IgD-negative memory B cell (primary cell): Measurements from ENCODE around the gene CLDN12. TPM values are rescaled to one million over a fixed set of nuclear protein-coding genes. Genes with fewer than 3 reads are reported as not detected.

Source experiments
- H3K27ac Mint-ChIP-seq, 3 donors: one replicate each; pipeline ENCODE4 v1.8.0; 2020 to 2022; ENCODE audit warnings: mild to moderate bottlenecking in 3 of 3, mixed read lengths in 3 of 3, moderate library complexity in 1 of 3
- H3K27me3 Mint-ChIP-seq: one replicate; pipeline ENCODE4 v1.8.0; 2021; ENCODE audit warnings: mixed read lengths
- H3K36me3 Mint-ChIP-seq: one replicate; pipeline ENCODE4 v1.8.0; 2020; ENCODE audit warnings: mild to moderate bottlenecking, mixed read lengths
- H3K4me1 Mint-ChIP-seq, 3 donors: one replicate each; pipeline ENCODE4 v1.8.0; 2020 to 2022; ENCODE audit warnings: mixed read lengths in 3 of 3, mild to moderate bottlenecking in 1 of 3
- H3K4me3 Mint-ChIP-seq, 4 donors: one replicate each; pipeline ENCODE4 v1.8.0; 2020 to 2022; ENCODE audit warnings: mild to moderate bottlenecking in 4 of 4, mixed read lengths in 4 of 4, moderate library complexity in 3 of 4
- H3K9me3 Mint-ChIP-seq, 3 donors: one replicate each; pipeline ENCODE4 v1.8.0; 2020 to 2021; ENCODE audit warnings: mixed read lengths in 3 of 3, mild to moderate bottlenecking in 1 of 3
- polyA plus RNA-seq: library from polyadenylated mRNA; unstranded; fragments of 300-500 nt; fragmentation: Illumina TruSeq; gene quantifications from one replicate; pipeline ENCODE4 v1.2.3, GENCODE V29; 2021

Gene CLDN12
- polyA plus RNA-seq: 0.58 TPM

DNA sequence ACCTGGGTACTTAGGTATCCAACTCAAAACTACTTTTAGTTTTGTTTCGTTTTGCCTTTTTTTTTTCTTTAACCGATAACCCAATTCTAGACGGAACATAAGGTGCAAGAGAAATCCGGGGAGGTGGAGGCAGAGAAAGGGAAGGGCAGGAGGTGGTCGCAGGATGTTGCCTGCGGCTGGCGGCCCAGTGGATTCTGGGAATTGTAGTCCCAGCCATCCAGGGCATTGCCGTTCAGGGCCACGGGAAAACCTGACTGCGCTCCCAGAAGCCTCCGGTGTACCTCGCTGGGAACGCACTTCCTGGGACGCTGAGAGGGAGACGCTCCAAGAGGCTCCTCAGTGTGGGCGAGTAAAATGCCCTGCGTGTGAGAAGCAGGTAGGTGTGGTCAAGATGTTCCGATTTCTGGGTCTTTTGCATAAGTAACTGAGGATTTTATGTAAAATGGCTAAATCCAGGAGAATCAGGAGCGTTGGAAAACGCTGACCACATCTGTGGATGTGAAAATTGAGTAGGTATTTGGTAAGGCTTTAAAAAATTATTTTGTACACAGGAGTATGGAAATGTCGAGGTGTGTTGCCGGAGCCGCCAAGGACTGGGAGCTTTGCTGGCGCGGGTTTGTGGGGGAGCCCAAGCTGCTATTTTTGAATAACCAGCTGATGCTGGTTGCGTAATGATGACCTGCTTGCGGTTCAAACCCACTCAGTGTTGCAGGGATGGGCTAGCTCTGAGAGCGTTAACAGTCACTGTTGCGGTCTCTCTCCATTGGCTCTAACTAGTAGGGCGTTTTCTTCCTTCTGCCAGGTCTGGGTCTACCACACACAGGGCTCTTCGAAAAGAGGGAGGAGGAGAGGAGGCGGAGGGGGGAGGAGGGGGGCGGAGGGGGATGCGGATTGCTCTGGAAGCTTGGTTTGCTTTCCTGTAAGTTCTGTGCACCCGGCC is at the start of gene CLDN12:
Gene CLDN12 (plus strand): TSS at position 288 of the 940 bp plus-strand sequence. CDS start 9,216 bp downstream, outside the sequence.
- Mint-ChIP-seq H3K9me3 (peaks cover 0 to 12% (median 6%) of the 10 kb centered on the region in 3 donors), H3K4me3 (peak within 1 kb of the TSS; percentile 96), H3K27ac (peak within 1 kb of the TSS; percentile 80 to 94 (median 93)), H3K27me3 (no peaks in the 10 kb centered on the region), H3K36me3 (no peaks in the 10 kb centered on the region), H3K4me1 (peaks cover 0 to 9% (median 0%) of the 10 kb centered on the region in 3 donors)

DNA sequence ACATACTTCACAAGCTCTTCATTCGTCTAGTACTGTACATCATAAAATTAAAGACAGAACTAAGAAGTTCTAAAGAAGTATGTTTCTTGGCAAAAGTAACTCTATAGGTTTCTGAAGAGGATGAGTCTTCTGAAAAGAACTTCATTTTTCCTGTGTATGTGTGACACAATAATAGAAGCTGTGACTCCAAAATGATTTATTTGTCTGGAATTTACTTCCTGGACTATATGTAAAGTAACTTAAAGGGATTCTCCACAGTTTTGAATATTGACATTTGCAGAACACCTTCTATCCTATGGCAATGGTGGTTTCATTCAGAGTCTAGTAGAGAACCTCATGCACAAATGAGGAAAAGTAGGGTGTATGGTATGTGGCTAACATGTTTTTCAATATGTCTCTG is 19.8 kb upstream of the CLDN12 start:
- H3K36me3 Mint-ChIP-seq: peaks cover 29% of the 10 kb centered on the region
- H3K4me1 Mint-ChIP-seq: peaks cover 0 to under 1% (median 0%) of the 10 kb centered on the region in 3 donors
- H3K27ac Mint-ChIP-seq: no peak overlapping the region

DNA sequence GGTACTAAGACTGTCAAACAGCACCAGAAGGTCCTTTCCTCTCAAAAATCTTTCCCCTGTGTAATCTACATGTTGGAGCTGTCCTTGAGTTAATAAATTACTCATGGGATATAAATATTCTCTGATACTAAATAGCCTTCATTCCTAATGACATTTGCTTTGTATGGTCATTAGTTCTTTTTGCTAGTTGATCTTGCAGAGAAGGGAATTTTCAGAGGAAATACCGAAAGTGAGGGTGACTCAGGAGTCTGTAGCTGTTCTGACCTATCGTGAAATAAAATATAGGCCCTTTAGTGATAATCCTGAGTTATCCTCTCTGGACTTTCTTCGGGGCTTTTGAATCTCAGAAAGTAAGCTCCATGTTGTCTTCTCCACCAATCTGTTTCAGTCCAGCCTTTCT is 19.4 kb upstream of the CLDN12 start:
- Mint-ChIP-seq H3K27me3 (no peaks in the 10 kb centered on the region), H3K36me3 (peaks cover 29% of the 10 kb centered on the region), H3K4me1 (no peaks in the 10 kb centered on the region), H3K4me3 (no peak overlapping the region), H3K9me3 (no peaks in the 10 kb centered on the region), H3K27ac (no peak overlapping the region)

More for the DNA sequence above, 19.8 kb upstream of the CLDN12 start:
- Mint-ChIP-seq H3K27me3 (no peaks in the 10 kb centered on the region), H3K9me3 (no peaks in the 10 kb centered on the region), H3K4me3 (no peak overlapping the region)

DNA sequence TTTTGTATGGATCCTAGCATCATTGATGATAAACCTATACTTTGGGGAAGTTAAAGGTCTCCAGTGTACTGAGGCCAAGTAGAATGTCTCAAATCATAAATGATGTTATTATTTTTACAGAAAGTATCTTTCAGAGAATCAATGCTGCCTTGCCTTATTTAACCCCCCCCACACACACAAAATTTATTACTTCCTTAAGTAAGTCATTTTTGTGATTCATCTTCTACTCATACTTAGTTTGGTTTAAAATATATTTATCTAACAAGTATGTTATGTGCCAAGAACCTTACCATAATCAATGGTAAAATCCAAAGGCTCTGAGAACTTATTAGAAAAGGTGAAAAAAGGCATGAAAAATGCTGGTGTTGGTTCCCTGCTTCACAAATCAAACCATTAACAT is 18.8 kb upstream of the CLDN12 start:
- H3K9me3 Mint-ChIP-seq: no peaks in the 10 kb centered on the region
- no peak overlapping the region for H3K27ac Mint-ChIP-seq
- no peaks in the 10 kb centered on the region for H3K27me3 Mint-ChIP-seq
- H3K36me3 Mint-ChIP-seq: peaks cover 24% of the 10 kb centered on the region
- no peaks in the 10 kb centered on the region for H3K4me1 Mint-ChIP-seq
- no peak overlapping the region for H3K4me3 Mint-ChIP-seq

DNA sequence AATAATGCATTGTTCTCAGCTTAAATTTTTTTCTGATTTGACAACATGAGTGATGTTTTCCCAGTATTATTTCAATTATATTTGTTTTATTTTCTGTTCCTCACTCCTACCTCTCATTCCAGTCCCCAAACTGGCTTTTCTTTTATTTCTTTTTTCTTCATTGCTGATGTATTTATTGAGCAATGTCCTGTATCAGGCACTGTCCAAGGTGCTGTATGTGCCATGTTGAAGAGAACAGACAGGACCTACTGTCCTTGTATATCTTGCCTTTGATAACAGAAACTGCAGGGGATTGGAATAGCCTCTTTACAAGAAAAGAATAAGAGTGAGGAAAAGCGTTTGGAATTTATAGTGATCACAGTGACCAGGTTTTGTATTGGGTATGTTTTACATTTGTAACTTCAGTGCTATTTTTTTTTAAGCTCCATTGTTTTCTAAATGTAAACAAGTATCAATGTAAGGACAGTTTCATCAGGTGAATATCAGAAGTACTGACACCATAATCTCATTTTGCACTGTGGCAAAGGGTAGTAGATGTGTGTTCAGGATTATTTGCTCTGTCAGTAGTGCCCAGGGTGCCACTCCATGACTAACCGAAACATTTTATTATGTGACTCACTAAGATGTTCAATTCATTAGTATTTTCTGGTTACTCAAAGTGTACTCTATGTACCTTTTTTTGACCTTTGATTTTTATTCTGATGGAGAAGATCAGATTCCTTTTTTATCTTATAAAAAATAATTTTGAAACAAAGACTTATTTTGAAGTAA is 15.6 kb upstream of the CLDN12 start:
- no peak overlapping the region for H3K27ac Mint-ChIP-seq
- no peak overlapping the region for H3K4me3 Mint-ChIP-seq
- no peaks in the 10 kb centered on the region for H3K27me3 Mint-ChIP-seq
- peaks cover 13% of the 10 kb centered on the region for H3K36me3 Mint-ChIP-seq
- no peaks in the 10 kb centered on the region for H3K4me1 Mint-ChIP-seq
- H3K9me3 Mint-ChIP-seq: no peaks in the 10 kb centered on the region

DNA sequence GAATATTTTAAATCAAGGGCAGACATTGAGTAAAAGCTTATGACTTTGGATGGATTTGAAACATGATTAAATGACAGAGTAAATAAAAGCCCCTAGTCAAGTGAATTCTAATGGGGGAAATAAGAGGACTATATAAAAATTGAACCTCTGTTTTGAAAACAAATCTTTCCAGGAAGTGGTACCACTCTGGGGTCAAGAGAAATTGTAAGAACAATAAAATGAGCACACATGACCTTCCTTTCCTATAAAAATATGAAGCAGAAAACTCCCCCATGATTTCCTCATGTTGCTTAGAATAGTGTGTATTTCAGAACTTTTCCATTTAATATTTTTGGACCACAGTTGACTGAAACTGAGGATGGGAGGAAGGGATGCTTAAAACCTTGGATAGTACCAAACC is 12.3 kb upstream of the CLDN12 start:
- H3K36me3 Mint-ChIP-seq: peaks cover 8% of the 10 kb centered on the region
- no peak overlapping the region for H3K27ac Mint-ChIP-seq
- H3K4me3 Mint-ChIP-seq: no peak overlapping the region
- H3K27me3 Mint-ChIP-seq: no peaks in the 10 kb centered on the region
- no peaks in the 10 kb centered on the region for H3K4me1 Mint-ChIP-seq
- H3K9me3 Mint-ChIP-seq: peaks cover 5 to 7% (median 6%) of the 10 kb centered on the region in 3 donors

DNA sequence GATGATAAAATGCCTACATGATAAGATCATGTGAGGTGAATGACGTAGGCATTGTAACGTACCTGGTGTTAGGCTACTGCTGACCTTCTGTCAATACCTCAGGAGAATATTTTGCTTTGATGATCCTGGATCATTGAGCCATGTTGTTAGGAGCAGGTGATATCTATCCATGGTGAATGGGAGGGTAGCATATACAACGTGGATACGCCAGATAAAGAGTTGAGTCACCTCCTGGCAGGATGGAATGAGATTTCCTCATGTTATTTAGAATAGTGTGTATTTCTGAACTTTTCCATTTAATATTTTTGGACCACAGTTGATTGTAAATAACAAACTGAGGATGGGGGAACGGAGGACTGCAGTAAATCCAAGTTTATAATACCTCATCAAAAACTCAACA is 11.8 kb upstream of the CLDN12 start:
- H3K27ac Mint-ChIP-seq: peak overlapping the region in 1 of 3 donors; percentile 14
- peaks cover 6 to 10% (median 10%) of the 10 kb centered on the region in 3 donors for H3K9me3 Mint-ChIP-seq
- H3K4me1 Mint-ChIP-seq: no peaks in the 10 kb centered on the region
- no peak overlapping the region for H3K4me3 Mint-ChIP-seq
- peaks cover 4% of the 10 kb centered on the region for H3K36me3 Mint-ChIP-seq
- H3K27me3 Mint-ChIP-seq: no peaks in the 10 kb centered on the region

DNA sequence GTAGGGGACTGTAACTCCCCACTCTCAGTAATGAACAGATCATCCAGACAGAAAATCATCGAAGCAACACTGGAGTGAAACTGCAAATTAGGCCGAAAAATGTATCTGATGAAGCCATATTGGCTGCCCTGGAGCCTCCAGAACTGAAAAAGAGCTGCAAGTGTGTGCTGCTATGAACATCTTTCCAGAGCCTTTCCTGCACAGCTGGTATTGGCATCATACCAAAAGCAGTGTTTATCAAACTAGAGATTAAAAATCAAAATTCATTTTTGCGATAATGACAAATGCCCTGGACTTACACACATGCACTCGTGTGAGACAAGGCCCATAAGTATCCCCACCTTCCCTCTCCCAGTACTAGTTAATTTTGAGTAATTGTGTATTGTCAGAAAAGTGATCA is 6.8 kb upstream of the CLDN12 start:
- peaks cover 7 to 26% (median 16%) of the 10 kb centered on the region in 3 donors for H3K9me3 Mint-ChIP-seq
- H3K4me1 Mint-ChIP-seq: no peaks in the 10 kb centered on the region
- H3K27me3 Mint-ChIP-seq: no peaks in the 10 kb centered on the region
- H3K4me3 Mint-ChIP-seq: no peak overlapping the region
- H3K27ac Mint-ChIP-seq: no peak overlapping the region
- H3K36me3 Mint-ChIP-seq: peaks cover 2% of the 10 kb centered on the region

DNA sequence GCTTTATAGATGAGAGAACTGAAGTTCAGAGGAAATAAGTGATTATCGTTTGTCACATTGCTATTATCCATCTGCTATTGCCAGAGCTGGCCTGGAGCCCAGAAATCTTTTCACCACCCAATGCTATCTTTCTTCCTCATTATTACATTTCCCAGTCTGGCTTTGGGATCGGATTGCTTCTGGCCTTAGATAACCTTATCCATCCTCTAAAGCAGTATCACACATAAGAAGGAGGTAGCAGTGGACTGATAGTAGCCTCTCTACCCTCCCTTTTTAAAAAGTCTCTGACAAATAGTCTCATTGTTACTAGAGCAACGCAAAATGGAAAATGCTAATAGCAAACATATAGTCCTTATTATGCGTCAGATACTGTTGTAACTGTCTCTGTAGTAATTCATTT is 1.3 kb upstream of the CLDN12 start:
- Mint-ChIP-seq H3K4me1 (peaks cover 0 to 9% (median 0%) of the 10 kb centered on the region in 3 donors), H3K27ac (peak overlapping the region in 1 of 3 donors; percentile 2), H3K27me3 (no peaks in the 10 kb centered on the region), H3K4me3 (peak overlapping the region in 1 of 4 donors; percentile 6), H3K9me3 (peaks cover 2 to 15% (median 6%) of the 10 kb centered on the region in 3 donors), H3K36me3 (no peaks in the 10 kb centered on the region)

DNA sequence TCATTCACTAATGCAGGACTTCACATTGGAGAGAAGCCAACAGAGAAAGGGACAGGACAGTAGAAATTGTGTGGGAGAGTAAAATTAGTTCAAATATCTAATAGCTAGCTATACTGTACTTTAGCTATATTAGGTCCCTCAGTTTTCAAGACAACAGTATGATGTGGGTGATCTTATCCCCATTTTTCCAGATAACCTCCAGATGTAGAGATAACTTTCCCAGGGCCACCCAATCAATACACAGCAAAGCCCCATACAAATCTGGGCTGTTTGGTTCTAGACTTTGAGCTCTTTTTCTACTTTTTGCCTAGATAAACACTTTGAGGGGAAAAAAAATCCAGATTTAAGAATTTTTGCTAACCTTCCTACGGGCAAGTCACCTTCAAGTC is 482 bp upstream of the CLDN12 start:
- H3K4me1 Mint-ChIP-seq: peaks cover 0 to 9% (median 0%) of the 10 kb centered on the region in 3 donors

DNA sequence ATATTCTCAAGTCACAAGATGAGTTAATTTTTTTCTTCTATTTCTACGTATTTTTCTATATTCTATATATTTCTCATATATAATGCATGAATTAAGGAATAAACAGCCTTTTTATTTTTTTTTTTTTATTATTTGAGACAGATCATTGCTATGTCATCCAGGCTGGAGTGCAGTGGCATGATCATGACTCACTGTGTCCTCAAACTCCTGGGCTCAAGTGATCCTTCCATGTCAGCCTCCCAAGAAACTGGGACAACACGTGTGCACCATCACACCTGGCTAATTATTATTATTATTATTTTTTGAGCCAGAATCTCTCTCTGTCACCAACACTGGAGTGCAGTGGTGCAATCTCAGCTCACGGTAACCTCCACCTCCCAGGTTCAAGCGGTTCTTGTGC is 1.5 kb downstream of the CLDN12 start:
- H3K9me3 Mint-ChIP-seq: peaks cover 0 to 6% (median 5%) of the 10 kb centered on the region in 3 donors
- peaks cover 0 to 9% (median 0%) of the 10 kb centered on the region in 3 donors for H3K4me1 Mint-ChIP-seq
- no peaks in the 10 kb centered on the region for H3K36me3 Mint-ChIP-seq
- no peaks in the 10 kb centered on the region for H3K27me3 Mint-ChIP-seq
- peak overlapping the region; percentile 31 to 96 (median 96) for H3K4me3 Mint-ChIP-seq
- H3K27ac Mint-ChIP-seq: peak overlapping the region in 1 of 3 donors; percentile 83

More for the DNA sequence above, 482 bp upstream of the CLDN12 start:
- H3K27me3 Mint-ChIP-seq: no peaks in the 10 kb centered on the region
- H3K9me3 Mint-ChIP-seq: peaks cover 2 to 15% (median 6%) of the 10 kb centered on the region in 3 donors
- H3K4me3 Mint-ChIP-seq: peak overlapping the region; percentile 96
- H3K27ac Mint-ChIP-seq: peak overlapping the region; percentile 80 to 94 (median 93)
- H3K36me3 Mint-ChIP-seq: no peaks in the 10 kb centered on the region

DNA sequence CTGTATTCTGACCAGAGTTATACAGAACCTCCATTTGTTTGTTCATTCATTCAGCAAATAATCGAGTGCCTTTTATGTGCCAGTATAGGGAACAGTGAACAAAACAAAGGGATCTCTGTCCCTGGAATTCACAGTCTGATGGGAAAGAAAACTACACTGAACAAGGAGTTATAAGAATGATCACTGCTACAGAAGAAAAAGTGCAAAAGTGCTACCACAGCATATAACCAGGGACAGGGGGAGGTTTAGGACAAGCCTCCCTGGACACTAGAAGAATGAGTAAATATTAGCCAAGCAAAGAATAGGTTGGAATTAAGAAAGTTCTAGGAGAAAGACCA is 4.2 kb downstream of the CLDN12 start:
- Mint-ChIP-seq H3K27ac (peak overlapping the region in 1 of 3 donors; percentile 5), H3K4me3 (no peak overlapping the region), H3K4me1 (peaks cover 0 to 8% (median 0%) of the 10 kb centered on the region in 3 donors)

DNA sequence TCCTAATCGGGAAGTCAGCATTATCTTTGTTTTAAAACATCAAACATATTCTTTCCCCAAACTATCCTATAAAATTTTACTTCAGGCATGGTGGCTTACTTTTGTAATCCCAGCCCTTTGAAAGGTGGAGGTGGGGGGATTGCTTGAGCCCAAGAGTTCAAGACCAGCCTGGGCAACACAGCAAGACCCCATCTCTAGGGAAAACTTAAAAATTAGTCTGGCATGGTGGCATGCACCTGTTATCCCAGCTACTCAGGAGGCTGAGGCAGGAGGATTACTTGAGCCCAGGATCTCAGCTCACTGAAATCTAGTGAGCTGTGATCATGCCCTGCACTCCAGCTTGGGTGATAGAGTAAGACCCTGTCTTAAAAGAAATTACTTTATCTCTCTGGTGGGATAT is 4.9 kb downstream of the CLDN12 start:
- Mint-ChIP-seq H3K36me3 (no peaks in the 10 kb centered on the region), H3K4me1 (peaks cover 0 to 3% (median 0%) of the 10 kb centered on the region in 3 donors), H3K9me3 (no peaks in the 10 kb centered on the region), H3K4me3 (no peak overlapping the region), H3K27me3 (no peaks in the 10 kb centered on the region), H3K27ac (peak overlapping the region in 1 of 3 donors; percentile 5)

More for the DNA sequence above, 4.2 kb downstream of the CLDN12 start:
- H3K9me3 Mint-ChIP-seq: no peaks in the 10 kb centered on the region
- H3K36me3 Mint-ChIP-seq: no peaks in the 10 kb centered on the region
- H3K27me3 Mint-ChIP-seq: no peaks in the 10 kb centered on the region

DNA sequence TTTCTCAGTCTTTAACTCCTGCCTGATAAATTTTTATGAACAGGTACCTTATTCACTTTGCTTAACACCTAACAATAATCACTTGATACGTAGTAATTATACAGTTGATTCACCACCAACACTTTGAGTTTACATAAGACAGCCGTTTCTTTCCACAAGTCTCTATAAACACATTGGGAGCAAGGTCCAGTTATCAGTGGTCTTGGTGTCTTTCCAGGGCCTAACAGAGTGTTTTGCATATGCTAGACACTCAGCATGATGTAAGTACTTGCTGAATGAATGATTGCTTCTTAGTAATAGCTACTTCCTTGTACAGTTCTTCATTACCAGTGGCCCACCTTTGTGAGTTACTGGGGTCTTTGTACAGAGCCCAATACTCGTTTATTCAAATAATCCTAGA is 6.4 kb downstream of the CLDN12 start:
- peaks cover 0 to 3% (median 0%) of the 10 kb centered on the region in 3 donors for H3K4me1 Mint-ChIP-seq
- no peaks in the 10 kb centered on the region for H3K27me3 Mint-ChIP-seq
- H3K9me3 Mint-ChIP-seq: no peaks in the 10 kb centered on the region
- H3K4me3 Mint-ChIP-seq: no peak overlapping the region
- no peak overlapping the region for H3K27ac Mint-ChIP-seq
- H3K36me3 Mint-ChIP-seq: peaks cover 2% of the 10 kb centered on the region

DNA sequence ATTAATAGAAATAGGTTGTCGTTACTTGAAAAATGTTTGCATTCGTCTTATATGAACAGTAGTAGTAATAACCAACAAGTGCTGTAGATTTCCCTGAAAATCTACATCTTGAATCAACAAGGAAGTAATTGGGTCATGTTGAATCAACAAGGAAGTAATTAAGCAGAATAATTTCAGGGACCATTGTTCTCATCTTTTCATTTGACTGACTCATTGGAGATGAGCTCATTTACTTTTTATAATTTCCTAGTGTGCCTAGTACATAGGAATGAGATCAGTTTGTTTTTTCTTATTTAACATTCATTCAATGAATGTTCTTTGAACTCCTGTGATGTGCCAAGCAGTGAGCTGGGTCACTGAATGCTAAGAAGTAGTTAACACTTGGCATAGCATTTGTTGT is 8.2 kb downstream of the CLDN12 start:
- Mint-ChIP-seq H3K27ac (no peak overlapping the region), H3K9me3 (no peaks in the 10 kb centered on the region), H3K4me1 (no peaks in the 10 kb centered on the region), H3K27me3 (no peaks in the 10 kb centered on the region), H3K4me3 (no peak overlapping the region), H3K36me3 (peaks cover 2% of the 10 kb centered on the region)
